T-helper 2 cell treated with Interferon-gamma antibody and Interleukin-4, amounts not matched to agents 100 ng/mL and 5 ng/mL, for 36 hours (primary cell): Measurements from ENCODE around the gene NETO2. TPM values are rescaled to one million over a fixed set of nuclear protein-coding genes. Genes with fewer than 3 reads are reported as not detected.

ENCODE experiments used
- intact Hi-C: fragments of 100-400 bp; cut with micrococcal nuclease; formaldehyde crosslinking; loops from one replicate; pipeline ENCODE4 v1.15.1; 2023
- total RNA-seq: library from RNA; stranded (reverse); gene quantifications from 2 replicates; pipeline ENCODE4 v1.2.3, GENCODE V29; 2022

The NETO2 gene
- total RNA-seq, 1 donor from 2014 or later: 2.7 TPM

GRCh38 chr16:47047524-47048203, 96.1 kb downstream of the NETO2 start:
- intact Hi-C loops: no loop called here

DNA sequence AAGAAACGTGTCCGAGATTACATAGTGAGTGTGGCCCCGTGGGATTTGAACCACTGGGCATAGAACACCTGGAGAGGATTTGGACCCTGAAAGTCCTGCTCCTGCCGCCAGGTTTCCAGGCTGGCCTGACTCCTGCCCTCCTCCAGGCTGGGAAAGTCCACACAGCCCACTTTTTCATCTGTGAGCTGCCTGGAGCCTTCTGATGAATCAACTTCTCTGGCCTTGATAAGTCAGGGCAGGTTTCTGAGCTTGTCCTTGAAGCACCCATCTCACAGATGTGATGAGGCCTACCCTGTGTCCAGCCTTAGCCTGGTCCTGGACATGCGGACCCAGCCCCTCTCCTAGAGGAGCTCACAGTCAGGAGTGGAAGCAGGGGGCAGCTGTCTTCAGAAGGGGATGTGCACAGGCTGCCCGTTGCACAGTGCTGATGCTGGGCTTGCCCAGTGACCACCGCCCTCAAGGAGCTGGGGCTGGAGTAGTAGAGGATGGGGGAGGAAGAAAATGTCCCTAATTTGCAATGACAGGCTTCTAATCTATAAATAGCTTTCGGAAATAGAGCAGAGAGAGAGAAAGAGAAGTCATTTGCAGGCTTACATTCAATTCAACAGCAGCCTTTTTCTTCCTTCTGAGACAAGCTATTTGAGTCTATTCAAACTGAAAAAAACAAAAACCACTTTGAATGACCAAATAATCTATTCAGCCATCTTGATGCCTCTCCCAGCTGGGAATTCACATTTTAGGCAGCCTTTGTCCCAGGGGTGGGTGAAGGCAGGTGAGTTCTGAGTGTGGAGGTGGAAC, 96.8 kb downstream of the NETO2 start:
- intact Hi-C loops: no loop called here

DNA sequence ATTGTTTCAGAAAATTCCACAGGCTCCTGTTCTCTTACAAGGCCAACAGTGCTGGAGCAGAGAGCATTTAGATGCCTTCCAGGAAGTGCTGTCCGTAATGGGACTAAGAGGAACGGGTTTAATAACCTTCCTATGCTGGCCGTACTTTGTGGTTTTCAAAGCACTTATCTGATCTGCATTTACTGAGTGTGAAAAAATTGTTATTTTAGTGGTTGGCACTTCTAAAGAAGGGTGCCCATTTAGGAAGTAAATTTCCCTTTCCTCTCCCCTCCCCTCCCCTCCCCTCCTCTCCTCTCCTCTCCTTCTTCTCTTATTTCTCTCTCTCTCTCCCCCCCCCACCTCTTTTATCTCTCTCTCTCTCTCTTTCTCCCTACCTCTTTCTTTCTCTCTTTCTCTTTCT, 98.3 kb downstream of the NETO2 start:
- intact Hi-C loops: no loop called here

GRCh38 chr16:47045023-47045422, 98.7 kb downstream of the NETO2 start:
- intact Hi-C loops: no loop called here

GRCh38 chr16:47043970-47044684, 99.6 kb downstream of the NETO2 start:
- intact Hi-C loops: no loop called here

- intact Hi-C loops: no loop called here
Observed at GRCh38 chr16:47043200-47043599, 100.5 kb downstream of the NETO2 start.

DNA sequence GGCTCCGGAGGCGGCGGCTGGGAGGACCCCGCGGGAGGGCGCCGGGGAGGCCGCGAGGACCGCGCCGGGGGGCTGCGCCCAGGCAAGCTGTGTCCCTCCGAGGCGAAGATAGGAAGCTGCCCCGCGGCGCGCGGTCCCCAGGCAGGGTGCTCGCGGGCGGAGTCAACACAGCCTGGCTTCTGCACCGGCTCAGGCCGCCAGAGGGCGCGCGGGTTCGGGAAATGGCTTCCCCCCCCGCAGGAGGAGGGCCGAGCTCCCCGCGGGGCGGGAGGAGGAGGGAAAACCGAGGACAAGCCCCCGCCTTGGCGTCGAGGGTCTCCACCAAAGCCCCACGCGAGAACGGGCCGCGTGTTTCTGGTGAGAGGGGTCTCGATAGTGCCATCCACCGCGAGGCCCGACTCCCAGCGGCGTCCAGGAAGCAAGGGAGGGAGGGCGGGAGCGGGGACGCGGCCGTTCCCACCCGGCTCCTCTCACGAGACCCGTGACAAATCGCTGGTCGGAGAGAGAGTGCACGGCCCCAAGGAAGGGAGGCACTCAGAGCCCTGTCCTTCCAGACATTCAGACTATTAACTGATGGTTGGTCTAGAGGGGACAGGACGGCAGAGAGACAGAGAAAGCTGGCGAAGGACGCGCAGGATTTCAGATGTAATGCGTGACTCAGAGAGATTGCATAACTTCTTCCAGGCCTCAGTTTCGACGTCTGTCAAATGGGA, 105.8 kb downstream of the NETO2 start:
- intact Hi-C loops: loop anchor here (1.0 to 5.0 kb wide), 4 partner anchors 66 to 1127 kb away; partner anchors contain the start of gene DNAJA2

DNA sequence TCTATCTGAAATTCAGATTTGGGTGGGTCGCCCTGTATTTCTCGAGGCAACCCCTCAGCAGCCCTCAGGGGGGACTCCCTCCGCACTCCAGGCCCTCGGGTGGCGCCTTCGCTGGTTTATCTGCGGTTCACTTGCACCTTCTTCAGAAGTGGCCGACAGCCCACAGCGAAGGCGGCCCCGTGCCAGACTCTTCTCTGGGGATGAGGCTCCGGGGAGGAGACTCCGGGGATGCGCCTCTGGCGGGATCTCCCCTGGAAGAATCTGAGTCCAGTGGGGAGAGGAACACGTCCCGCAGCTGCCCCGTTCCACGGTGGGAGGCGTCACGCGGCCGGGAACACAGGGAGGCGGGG, 106.4 kb downstream of the NETO2 start:
- intact Hi-C loops: loop anchor here (2.0 to 5.0 kb wide), 3 partner anchors 65 to 1127 kb away; partner anchors contain the start of gene DNAJA2

DNA sequence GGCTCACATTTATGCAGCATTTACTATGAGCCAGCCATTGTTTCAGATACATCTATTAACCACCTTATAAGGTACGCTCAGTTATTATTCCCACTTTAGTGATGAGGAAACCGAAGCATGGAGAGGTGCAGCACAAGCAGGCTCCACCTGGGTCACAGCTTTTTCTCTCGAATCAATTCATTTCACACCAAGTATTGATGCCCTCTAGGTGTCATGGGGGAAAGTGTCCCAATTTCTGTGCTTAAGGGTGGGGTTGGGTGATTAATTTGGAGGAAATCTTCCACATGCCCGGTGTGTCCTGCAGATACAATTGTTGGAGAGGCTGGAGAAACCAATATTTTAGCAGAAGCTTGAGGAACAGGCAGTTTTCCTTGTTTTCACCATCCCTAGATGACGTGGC, 107.5 kb downstream of the NETO2 start:
- intact Hi-C loops: loop anchor here (2.0 to 5.0 kb wide), 3 partner anchors 64 to 1129 kb away; partner anchors contain the start of gene DNAJA2

- intact Hi-C loops: loop anchor here (5.0 kb wide), 1 partner anchor 63 kb away; the partner anchor contains the start of gene DNAJA2
Observed at GRCh38 chr16:47035436-47035835, 108.3 kb downstream of the NETO2 start.

DNA sequence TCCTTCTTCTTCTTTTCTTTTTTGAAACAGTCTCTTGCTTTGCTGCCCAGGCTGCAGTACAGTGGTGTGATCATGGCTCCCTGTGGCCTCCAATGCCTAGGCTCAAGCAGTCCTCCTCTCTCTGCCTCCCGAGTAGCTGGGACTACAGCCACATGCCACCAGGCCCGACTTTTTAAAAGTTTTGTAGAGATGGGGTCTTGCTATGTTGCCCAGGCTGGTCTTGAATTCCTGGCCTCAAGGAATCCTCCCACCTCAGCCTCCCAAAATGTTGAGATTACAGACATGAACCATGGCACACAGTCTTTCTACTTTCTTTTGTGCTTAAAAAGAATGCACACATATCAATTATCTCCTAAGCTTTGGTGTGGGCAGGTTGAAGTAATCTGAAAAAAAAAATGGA, 109.3 kb downstream of the NETO2 start:
- intact Hi-C loops: no loop called here

DNA sequence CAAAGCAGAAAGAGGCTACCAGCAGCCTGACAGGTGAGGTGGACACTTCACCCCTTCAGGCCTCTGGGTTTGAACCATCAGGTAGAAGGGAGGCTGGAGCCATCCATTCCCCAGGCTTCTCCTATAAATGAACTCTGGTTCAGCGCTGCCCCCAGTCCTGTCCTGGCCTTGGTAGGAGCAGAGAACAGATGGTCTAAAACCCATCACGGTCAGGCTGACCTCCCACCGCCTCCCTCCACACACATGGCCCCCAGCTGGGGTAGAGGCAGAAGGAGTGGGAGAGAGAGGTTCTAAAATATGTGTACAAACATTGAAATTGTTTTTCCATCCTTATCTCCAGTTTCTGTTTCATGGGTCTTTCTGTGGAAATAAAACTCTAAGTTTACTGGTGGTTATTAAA, 110.6 kb downstream of the NETO2 start:
- intact Hi-C loops: no loop called here

GRCh38 chr16:47029724-47030123, 114.0 kb downstream of the NETO2 start:
- intact Hi-C loops: no loop called here

- intact Hi-C loops: no loop called here
Observed at GRCh38 chr16:47028767-47029377, 114.9 kb downstream of the NETO2 start.

Other genes starting within 250 kb of the NETO2 start
- 56.0 and 57.0 TPM in 2 replicates for gene DNAJA2, start 170.3 kb downstream of the NETO2 start, total RNA-seq